ENCODE data around the gene TNIK. TPM values are rescaled to one million over a fixed set of nuclear protein-coding genes. Genes with fewer than 3 reads are reported as not detected.

The TNIK gene
- total and polyA plus RNA-seq, 2 of the 13 experiments (the other 11 are each of a cell fraction or from before 2014, with no cell fraction given) = 0.15 to 0.22 TPM

- TF ChIP-seq ZNF318 (CRISPR knock-in tag; IDR thresholded peaks at IDR 0.05) (no peak), ZNF337 (CRISPR knock-in tag; IDR thresholded peaks at IDR 0.05; ENCODE audit: borderline replicate concordance, low read depth) (no peak), FOXO1 (CRISPR knock-in tag; IDR thresholded peaks at IDR 0.05) (no peak)
Measured at GRCh38 chr3:171157980-171158379, 302.2 kb downstream of the TNIK start (continued).

- ChIA-PET CTCF (ENCODE audit: low intra/inter-chr PET ratio, low total read pairs) (interaction anchor here (1.4 kb wide), 1 partner anchor 196 kb away, joined by 3 read pairs; no protein-coding TSS in a partner anchor), POLR2A (interaction anchor here (1.0 to 1.2 kb wide), 3 partner anchors 9 to 102 kb away, joined by 3 to 7 read pairs (median 5); no protein-coding TSS in a partner anchor)
- Histone ChIP-seq H3K4me2 (ENCODE audit: low read depth, low read length) (peak overlapping the region; percentile 88), H3K4me3 (replicated peaks in 1 of 3; ENCODE audit: insufficient read depth in 1 of 3, low read depth in 2 of 3, low read length in 3 of 3) (peak overlapping the region; percentile 10 to 60 (median 43); a peak in 4 of 6 replicates), H2AFZ (ENCODE audit: low read length) (peak overlapping the region; percentile 65), H3K27ac (ENCODE audit: extremely low read length, insufficient read depth, low read length) (no peak overlapping the region), H3K79me2 (ENCODE audit: insufficient read depth, low read length) (no peaks in the 10 kb centered on the region), H3K9me3 (ENCODE audit: low read length) (no peaks in the 10 kb centered on the region), H3K4me1 (ENCODE audit: insufficient read depth, low read length) (peaks cover 34% of the 10 kb centered on the region), H3K36me3 (replicated peaks in 1 of 2; ENCODE audit: control insufficient read depth in 1 of 2, insufficient read depth in 2 of 2, low read length in 2 of 2) (no peaks in the 10 kb centered on the region), H3K9ac (ENCODE audit: insufficient read depth, low read depth, low read length) (peak overlapping the region; percentile 40), H3K27me3 (ENCODE audit: control insufficient read depth in 1 of 2, insufficient read depth in 2 of 2, low read length in 2 of 2) (no peaks in the 10 kb centered on the region), H4K20me1 (ENCODE audit: insufficient read depth, low read length) (no peaks in the 10 kb centered on the region)
- FAIRE-seq (peak; percentile 79), ATAC-seq (peak; percentile 97), DNase-seq (ENCODE audit: low spot score) (peak; percentile 86)
- intact Hi-C loops (cut with micrococcal nuclease; ENCODE audit: unreplicated experiment) (loop anchor here (1.0 kb wide), 1 partner anchor 112 kb away; no protein-coding TSS in a partner anchor), in situ Hi-C loops (cut with HindIII; ENCODE audit: extremely low pct_ligation_motif_present, low pct_unique_long_range_greater_than_20kb) (no loop called here)
- WGBS (ENCODE audit: low lambda C conversion rate) = 0% methylated on average over 6 of the region's 14 CpGs
- no TSS peak for BruUV-seq (replicated peaks)
- TF ChIP-seq EEA1 (CRISPR knock-in tag; IDR thresholded peaks at IDR 0.05; ENCODE audit: borderline replicate concordance) (no peak), ARID3A (IDR thresholded peaks at IDR 0.05; ENCODE audit: low read depth, low read length) (no peak), SRSF4 (IDR thresholded peaks at IDR 0.05; ENCODE audit: low read depth, low read length, poor library complexity, severe bottlenecking) (no peak), ASH2L (IDR thresholded peaks at IDR 0.05; ENCODE audit: insufficient read length, low read depth, low read length) (no peak), CSRNP2 (CRISPR knock-in tag; conservative IDR thresholded peaks at IDR 0.05; ENCODE audit: low read depth) (no peak), ZNF543 (CRISPR knock-in tag; IDR thresholded peaks at IDR 0.05) (peak; percentile 78; the same call in 1 of the 2 replicates), IKZF1 (IDR thresholded peaks at IDR 0.05) (no peak), ZIK1 (CRISPR knock-in tag; IDR thresholded peaks at IDR 0.05; ENCODE audit: borderline replicate concordance, low read depth) (peak; percentile 77; the same call in 1 of the 2 replicates)
Measured at GRCh38 chr3:171157286-171157685, 302.9 kb downstream of the TNIK start.

Measured in HepG2 (cell line).